GM21515 (cell line): ENCODE results near the gene ASAP2.
"Not testable (repeated sequence)": the region's sequence is repeated elsewhere in the genome, so short reads cannot be mapped to it uniquely, and the experiment has no call there.

Experiments
- ATAC-seq: cut with Tn5 transposase; IDR thresholded peaks from one replicate; pipeline ENCODE4 v1.9.1; 2021; ENCODE audit not compliant: unreplicated experiment

The ASAP2 gene

DNA sequence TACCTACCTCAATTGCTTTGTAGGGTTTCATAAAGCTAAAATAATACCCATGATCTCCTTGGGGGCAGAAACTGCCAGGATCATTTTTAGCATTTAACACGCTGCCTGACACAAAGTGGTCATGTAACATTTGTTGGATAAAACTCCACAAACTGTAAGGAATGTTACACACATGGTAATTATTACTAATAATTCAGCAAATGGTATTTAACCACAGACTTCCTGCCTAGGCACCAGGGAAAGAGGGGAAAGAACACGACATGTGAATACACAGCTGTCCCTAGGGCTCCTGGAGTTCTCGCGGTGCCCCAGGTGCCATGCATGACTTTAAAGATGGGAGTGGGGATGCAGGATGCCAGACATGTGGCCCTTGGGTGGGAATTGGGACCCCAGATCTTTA lies 43.5 kb downstream of the ASAP2 start:
- no peak for ATAC-seq

DNA sequence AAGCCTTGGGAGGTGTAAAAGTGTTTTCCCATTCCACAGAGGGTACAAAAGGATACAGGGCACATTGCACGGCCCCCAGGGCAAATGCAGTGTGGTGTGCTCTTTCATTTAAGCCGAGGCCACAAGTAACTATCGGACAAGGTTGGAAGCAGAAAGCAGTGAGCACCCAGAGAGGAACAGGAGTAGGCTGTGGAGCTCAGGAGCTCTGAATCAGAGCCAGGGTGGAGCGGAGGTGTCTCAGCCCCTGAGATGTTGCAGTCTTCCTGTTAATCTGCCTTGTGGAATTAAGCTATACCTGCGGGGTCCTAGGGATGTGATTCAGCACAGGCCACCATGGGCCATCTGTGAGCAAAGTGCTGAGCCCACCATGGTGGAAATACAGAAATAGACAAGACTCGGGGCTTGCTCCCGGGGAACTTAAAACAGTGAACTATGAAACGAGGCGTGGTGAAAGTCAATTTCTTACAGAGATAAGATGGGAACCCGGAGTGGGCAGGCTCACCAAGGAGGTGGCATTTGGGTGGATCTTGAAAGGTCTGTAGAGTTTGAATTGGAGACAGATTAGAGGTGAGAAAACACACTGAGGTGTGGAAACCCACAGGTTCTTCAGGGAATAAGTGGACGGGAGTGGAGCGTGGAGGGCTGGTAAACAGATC lies 44.0 kb downstream of the ASAP2 start:
- no peak for ATAC-seq

DNA sequence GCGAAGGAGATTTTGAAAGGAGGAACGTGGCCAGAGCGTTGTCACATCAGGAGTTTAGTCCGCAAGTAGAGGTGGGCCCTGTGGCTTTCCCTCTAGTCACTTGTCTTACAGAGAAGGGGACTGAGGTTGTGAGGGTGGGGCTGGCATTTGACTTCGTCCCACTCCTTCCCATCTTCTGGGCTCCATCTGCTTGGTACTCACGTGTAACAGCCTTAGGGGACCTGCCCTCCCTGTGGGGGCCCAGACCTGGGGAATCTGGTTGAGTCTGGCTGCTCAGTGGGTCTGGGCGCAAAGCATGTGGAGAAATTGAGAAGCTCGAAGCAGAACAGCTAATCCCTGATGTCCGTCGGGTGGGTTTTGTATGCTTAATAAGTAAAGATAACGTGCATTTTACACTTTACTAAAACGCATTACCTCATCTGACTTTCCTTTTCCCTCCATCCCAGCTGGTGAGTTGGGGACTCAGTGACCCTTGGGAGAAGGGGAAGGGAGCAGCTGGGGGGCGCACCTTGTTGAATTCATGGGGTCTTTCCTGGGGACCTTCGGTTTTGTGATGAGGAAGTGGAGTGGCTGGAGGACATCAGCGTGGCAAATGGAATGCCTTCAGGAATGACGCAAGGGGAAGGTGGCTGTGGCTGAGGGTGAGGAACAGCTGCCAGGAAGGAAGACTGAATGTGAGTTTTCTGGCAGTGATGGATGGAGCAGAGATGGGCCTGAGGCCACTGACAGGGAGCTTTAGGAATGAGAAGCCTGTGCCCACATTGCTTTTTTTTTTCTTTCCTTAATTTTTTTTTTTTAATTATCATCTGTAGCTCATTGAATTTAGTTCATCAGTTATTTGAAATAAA lies 44.8 kb downstream of the ASAP2 start:
- no peak for ATAC-seq

DNA sequence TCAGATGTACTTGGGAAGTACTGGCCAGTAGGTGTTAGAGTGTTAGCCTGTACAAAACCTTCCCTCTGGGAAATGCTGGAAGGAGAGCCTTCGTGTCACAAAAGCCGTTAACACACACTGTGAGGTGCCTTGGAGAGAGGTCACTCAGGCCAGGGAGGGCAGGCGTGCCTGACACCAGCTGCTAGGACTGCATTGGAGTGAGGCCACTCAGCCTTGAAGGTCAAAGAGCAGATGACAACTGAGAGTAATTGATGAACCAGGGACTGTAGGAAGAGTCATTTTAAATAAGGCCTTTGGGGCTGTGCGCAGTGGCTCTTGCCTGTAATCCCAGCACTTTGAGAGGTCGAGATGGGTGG lies 45.4 kb downstream of the ASAP2 start:
- ATAC-seq: no peak

DNA sequence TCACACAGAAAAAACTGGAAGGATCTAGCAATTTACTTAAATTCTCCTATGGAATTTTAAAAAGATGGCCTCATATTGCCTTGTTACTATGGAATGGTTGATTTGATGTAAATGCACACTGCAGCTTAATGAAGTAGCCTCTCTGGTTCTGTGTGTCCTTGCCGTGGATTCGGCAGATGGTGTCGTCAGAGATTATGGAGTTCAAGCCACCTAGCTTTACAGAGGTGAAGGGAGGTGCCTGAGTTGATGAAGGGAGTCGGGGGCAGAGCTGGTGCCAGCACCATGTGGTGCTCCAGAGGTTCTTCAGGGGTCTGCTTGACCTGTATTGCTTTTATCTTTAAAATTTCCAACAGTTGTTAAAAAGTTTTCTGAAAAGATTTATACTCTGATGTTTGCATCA lies 48.8 kb downstream of the ASAP2 start:
- no peak for ATAC-seq

DNA sequence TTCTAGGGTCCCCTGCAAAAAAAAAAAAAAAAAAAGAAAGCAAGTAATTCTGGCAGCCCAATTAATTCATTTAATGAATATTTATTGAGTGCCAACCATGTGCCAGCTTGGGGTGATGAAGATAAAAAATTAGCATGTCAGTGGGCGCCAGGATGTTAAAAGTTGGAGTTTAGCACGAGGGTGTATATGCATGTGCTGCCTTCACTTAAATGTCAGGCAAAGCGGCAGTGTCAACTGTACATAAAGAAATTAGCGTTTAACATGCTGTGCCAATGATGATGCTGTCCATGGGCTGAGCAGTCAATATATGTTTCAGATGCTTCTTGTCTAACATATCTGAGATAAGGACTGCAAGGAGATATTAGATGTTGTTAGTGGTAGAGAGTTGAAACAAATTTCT lies 49.5 kb downstream of the ASAP2 start:
- ATAC-seq: no peak

DNA sequence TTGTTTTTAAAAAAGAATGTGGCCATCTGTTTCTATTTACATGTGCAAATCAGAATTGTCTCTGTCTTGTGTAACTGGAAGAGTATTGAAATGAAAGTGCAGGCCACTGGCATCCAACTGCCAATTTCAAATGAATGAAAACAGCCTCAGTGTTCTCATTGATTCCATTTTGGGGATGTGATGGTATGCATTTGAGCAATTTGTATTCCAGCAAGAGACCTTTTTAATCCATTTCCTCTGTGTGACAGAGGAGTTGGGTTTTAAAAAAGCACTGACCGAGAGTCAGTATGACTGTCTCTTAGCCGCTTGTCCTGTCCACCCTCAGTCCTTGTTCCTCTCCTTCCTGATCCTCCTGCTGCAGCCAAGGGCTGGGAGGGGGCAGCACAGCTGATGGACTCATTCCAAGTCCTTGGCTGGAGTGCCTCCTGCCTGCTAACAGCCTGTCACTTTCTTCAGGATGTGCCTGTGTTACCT lies 50.0 kb downstream of the ASAP2 start:
- no peak for ATAC-seq

DNA sequence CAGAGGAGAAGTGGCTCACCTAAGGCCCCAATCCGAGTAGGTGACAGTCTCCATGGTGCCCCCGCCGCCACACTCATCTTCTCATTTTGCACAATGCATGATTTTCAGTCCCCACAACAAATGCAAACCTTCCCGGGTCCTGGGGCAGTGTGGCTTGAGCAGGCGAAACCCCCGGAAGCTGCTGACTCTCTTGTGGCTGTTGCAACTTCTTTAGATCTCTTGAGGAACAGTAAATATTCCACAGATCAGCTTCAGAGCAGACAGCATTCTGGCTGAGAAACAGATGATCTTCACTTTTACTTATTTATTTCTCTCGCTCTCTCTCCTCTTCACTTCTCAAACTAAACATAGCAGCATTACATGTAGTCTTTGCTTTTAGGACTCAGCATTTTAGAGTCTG lies 51.9 kb downstream of the ASAP2 start:
- ATAC-seq: no peak

DNA sequence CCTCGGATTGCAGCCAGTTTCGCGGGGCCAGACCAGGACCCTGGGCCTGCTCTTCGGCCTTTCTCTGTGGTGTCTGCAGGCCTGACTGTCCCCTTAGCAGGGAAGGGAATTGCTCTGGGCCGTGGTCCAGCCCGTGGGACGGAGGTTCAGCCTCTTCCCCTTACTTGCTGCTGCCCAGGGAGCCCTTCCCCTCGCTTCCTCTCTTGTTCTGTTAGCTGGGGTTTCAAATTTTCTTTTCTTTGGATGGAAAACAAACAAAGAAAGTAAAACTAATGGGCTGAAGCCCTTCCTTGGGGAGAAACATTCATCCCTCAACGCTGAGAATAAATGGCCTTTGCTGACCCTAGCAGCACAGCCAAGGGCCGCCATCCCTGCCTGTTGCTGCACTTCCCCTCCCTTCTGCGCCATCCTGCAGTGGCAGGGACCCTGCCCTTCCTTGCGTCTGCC lies 52.4 kb downstream of the ASAP2 start:
- ATAC-seq: no peak

DNA sequence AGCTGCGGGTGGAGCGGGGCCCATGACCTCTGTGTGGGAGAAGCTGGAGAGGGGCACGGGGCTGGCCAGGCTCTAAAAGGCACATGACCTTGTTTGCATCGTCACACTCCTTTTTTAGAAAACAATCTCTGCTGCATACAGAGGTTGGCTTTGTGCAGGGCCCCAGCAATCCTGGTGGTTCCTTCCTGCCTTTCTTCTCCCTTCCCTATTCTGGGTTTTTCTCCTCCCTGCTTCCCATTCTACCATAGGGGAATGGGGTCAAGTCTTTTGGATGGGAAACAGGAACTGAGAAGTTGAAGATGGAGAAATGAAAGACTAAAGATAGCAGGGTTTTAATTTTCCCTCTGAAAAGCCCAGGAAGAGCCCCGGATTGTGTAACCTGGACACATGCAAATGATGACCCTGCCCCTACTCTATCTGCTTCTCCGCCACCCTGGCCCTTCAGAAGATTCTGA lies 53.9 kb downstream of the ASAP2 start:
- ATAC-seq: no peak

DNA sequence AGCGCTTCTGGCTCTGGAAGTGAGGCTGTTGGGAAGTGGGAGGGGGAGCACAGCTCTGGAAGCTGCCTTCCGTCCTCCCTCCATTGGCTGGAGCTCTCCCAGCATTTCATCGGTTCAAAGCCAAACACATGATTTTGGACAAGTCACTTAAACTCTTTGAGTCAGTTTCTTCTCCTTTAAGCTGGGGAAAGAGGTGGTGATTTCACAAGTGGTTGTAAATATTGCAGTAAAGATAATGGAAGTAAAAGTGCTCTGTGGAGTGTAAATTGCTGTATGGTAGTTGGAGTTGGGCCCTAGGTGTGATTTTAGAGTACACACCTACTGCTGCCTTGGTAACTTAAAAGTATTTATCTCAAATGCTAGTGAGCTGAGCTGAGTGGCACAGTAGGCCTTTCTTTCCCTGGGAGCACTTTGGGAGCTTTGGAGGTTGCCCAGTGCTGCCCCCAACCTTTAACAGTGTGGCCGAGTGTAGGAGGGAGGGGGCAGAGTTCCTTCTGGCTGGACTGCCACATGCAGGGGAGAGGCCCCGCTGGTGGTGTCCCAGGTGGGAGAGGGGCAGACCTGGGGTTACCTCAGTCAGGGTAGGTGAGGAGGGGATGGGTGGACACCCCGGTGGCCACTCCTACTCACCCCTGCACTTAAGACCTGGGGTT lies 54.7 kb downstream of the ASAP2 start:
- ATAC-seq: no peak

DNA sequence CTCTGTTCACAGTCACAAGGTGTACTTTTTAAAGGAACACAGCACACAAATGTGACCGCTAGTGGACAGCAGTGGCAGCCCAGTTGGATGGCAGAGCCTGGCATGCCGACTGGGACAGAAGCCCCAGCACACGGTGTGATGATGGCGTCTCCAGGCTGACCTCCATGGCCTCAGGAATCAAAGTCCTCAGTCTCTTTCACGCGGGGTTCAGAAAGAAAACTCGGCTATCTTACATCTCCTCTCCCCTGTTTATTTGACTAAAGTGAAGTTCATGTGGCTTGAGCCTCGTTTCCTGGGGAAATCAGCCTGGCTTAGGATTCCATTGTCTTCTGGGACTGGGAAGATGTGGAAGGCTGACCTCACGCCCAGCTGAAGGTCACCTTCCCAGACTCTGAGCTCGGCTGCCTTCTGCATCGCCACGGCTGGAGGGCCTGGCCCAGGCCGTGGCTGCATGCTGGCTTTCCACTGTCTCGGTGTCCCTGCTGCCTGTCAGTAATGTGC lies 56.1 kb downstream of the ASAP2 start:
- no peak for ATAC-seq

DNA sequence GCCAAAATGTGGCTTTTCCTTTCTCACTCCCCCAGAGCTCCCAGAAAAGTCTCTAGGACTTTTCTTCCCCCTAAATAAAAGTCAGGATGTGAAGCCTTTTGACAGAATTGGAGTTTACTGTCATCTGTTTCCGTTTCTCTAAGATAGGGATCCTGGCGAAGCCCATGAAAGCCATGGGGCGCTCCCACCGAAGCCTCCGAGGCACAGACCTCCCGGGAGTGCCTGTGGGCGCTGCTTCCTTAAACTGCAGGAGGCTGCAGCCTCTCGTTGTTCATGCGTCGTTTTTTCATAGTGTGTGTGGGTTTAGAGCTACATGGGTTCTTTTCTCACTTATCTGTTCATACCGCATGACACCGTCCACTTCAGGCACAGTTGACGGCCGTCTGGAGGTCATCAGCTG lies 56.8 kb downstream of the ASAP2 start:
- ATAC-seq: no peak

DNA sequence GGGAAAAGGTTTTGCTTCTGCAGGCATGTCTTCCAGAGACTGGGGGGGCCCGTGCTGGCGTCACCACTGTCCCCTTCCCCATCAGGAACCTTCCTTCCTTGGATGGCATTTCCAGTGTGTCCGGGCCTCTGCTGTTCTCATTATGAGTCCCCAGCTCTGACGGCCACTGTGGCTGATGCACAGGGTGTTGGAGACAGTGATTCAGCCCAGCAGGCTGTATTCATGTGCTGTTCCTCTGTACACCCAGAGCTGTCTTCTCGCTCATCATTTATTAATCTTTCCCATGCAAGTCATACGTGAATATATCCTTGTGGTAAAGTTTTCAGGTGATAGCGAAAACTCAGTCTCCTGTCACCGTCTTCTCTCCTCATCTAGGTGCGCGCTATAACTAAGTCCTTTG lies 57.7 kb downstream of the ASAP2 start:
- no peak for ATAC-seq

DNA sequence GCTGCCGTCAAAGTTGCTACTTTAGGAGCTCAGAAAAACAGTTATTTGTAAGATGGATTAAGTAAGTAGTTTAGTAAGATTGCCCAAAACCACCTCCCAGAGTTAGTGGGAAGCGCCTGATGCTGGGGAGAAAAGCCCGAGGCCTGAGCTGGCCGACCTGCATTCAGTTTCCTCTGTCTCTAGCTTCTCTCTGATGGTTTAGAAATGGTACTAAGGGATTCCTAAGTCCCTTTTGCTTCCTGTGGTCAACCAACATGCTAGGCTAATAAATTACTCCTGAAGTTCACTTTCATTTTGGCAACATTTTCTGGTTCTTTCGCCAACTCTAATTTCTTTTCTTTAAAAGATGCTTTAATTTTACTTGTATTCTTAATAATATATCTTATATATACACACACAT lies 60.1 kb downstream of the ASAP2 start:
- ATAC-seq: no peak

DNA sequence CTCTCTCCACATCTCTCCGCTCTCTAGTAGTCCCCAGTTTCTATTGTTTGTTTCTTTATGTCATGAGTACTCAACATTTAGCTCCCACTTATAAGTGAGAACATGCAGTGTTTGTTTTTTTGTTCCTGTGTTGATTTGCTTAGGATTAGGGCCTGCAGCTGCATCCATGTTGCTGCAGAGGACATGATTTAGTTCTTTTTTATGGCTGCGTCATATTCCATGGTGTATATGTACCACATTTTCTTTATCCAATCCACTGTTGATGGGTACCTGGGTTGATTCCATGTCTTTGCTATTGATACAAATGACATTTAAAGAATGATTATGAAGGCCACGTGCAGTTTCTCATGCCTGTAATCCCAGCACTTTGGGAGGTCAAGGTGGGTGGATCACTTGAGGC lies 60.7 kb downstream of the ASAP2 start:
- not testable (repeated sequence) for ATAC-seq

DNA sequence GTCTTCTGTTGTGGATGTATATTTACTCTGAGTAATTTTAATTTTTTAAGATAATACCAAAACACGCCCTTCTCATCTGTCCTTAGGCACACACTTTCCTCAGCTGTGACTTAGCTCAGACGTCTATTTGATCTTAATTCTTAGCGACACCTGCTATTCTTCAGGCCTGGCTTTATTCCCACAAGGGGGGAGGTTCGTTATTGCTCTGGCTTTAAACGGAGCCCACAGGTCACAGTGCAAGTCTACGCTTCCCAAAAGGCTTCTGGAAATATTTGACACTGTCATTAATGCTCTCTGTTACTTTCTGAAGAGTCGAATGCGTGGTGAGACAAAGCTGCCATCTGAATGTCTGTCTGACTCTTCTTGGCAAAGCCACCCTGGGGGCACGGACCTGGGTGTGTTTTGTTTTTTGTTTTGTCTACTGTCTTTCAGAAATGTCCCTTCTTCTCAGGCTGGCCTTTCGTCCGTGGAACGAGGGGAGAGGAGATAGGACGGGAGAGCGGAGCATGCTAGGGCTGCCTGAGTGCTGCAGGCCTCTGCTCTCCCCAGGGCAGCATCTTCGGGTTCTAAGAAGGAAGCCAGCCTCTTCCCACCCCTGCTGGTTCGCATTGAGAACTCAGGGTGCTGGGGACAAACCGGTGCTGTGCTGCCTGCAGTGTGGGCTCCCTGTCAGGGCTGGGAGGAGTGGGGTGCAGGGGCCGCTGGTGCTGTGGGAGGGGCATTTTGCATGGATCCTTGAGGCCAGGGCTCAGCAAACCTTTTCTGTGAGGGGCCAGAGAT lies 61.9 kb downstream of the ASAP2 start:
- ATAC-seq: no peak

DNA sequence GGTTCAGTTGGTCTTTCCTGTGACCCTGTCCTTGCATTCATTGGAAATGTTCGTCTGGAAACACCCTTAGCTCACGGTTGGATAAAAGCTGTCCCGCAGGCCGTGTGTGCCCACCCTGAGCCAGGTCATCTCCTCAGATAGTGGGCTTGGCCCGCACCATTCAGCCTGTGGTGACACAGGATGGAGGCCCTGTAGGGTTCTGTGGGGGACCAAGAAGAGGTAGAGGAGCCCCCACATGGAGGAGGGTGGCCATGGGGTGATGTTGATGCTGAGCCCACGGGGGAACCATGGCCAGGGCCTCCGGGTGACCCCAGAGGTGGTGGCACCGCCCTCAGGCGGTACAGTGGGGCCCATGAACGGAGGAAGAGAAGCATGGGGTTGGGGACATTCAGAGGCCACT lies 62.7 kb downstream of the ASAP2 start:
- ATAC-seq: no peak

DNA sequence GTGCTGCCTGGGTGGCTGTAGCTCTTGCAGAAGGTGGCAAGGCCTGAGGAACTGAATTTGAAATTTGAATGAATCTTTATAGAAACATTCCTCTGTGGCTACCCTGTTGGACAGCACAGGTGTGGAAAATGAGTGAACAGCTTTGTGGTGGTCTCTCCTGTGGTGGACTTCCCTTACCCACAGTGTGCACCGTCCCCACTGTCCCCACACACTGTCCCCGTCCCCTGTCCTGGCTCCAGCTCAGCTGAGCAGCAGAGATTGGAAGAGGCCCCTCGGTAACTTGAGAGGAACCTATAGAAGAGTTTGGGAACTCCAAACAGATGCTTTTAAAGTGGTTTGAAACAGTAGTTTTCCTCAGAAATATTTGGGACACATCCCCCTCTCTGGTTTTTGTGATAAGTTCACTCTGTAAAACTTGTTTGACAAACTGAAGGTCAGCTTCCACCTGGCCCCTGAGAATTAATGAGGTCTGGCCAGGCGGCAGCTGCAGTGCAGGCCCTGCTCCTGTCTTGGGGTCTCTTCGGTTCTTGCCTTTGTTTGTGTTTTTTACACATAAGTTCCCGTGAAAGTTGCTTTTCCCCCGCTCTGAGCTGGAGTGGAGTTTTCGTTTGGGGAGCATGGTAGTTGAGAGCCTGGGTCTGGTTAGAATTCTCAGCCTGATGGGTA lies 63.2 kb downstream of the ASAP2 start:
- ATAC-seq: no peak

DNA sequence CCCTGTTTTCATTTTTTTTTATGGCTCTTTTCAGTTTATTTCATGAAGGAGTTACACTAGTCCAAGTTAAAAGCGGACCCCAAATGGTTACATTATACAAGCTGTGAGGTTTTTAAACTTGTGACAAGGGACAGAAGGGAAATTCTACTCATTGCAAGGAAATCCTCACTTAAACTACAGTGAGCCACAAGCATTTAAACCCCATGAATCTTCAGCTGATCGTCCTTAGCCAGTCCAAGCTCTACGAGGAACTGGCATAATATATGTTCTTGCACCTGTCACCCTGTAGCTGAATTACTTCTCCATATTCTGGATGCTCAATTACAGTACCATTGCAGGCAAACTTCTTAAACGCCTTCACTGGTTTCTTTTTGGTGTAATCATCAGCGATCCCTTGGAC lies 64.5 kb downstream of the ASAP2 start:
- no peak for ATAC-seq
